ENCODE results near the gene ZMYM2. TPM values are rescaled to one million over a fixed set of nuclear protein-coding genes. Genes with fewer than 3 reads are reported as not detected.

The ZMYM2 gene
- total and polyA plus RNA-seq, 8 donors = 10.8 to 182 (median 75.3) TPM

- DNase-seq = peak in 1 of 2 donors; percentile 44
- TF ChIP-seq, protein P1, sequence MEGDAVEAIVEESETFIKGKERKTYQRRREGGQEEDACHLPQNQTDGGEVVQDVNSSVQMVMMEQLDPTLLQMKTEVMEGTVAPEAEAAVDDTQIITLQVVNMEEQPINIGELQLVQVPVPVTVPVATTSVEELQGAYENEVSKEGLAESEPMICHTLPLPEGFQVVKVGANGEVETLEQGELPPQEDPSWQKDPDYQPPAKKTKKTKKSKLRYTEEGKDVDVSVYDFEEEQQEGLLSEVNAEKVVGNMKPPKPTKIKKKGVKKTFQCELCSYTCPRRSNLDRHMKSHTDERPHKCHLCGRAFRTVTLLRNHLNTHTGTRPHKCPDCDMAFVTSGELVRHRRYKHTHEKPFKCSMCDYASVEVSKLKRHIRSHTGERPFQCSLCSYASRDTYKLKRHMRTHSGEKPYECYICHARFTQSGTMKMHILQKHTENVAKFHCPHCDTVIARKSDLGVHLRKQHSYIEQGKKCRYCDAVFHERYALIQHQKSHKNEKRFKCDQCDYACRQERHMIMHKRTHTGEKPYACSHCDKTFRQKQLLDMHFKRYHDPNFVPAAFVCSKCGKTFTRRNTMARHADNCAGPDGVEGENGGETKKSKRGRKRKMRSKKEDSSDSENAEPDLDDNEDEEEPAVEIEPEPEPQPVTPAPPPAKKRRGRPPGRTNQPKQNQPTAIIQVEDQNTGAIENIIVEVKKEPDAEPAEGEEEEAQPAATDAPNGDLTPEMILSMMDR (IDR thresholded peaks at IDR 0.05) = peak in 3 of 7 experiments; percentile 17 to 38 (median 24)
- TF ChIP-seq EP300 (IDR thresholded peaks at IDR 0.05) = no peak
- Histone ChIP-seq H3K9me3 (no peaks in the 10 kb centered on the region), H3K27me3 (no peaks in the 10 kb centered on the region), H3K4me3 (no peak overlapping the region), H3K27ac (no peak overlapping the region), H3K36me3 (peaks cover 0 to 44% (median 30%) of the 10 kb centered on the region in 4 donors), H3K4me1 (peaks cover 2 to 50% (median 16%) of the 10 kb centered on the region in 4 donors)
- WGBS, 5 donors = 51 to 62% (median 58%) methylated on average over 5 of the region's 5 CpGs
- intact Hi-C loops (cut with DNase I; ENCODE audit: low total_unique reads) = no loop called here
These were observed 26.1 kb downstream of the ZMYM2 start for GRCh38 chr13:19984430-19985218.

- H3K4me3 ChIP-seq = no peak overlapping the region
- H3K27ac ChIP-seq = no peak overlapping the region
- TF ChIP-seq POLR2AphosphoS5 (IDR thresholded peaks at IDR 0.05) = no peak
- TF ChIP-seq, protein P1 (IDR thresholded peaks at IDR 0.05) = no peak
- no peak for TF ChIP-seq EP300 (IDR thresholded peaks at IDR 0.05)
- TF ChIP-seq POLR2A (IDR thresholded peaks at IDR 0.05) = no peak
- WGBS, 5 donors = 41 to 66% (median 50%) methylated on average over 2 of the region's 2 CpGs
- peaks cover 4 to 56% (median 20%) of the 10 kb centered on the region in 4 donors for H3K4me1 ChIP-seq
- H3K9me3 ChIP-seq = no peaks in the 10 kb centered on the region
- H3K27me3 ChIP-seq = no peaks in the 10 kb centered on the region
- no peak for DNase-seq
- intact Hi-C loops (cut with DNase I; ENCODE audit: low total_unique reads) = no loop called here
- peaks cover 0 to 43% (median 29%) of the 10 kb centered on the region in 4 donors for H3K36me3 ChIP-seq
These were observed 26.7 kb downstream of the ZMYM2 start for GRCh38 chr13:19985219-19985556.

- no peak for DNase-seq
- H3K4me3 ChIP-seq = no peak overlapping the region
- intact Hi-C loops (cut with DNase I; ENCODE audit: low total_unique reads) = no loop called here
- TF ChIP-seq, protein P1 (IDR thresholded peaks at IDR 0.05) = no peak
- TF ChIP-seq EP300 (IDR thresholded peaks at IDR 0.05) (no peak), POLR2AphosphoS5 (IDR thresholded peaks at IDR 0.05) (no peak), POLR2A (IDR thresholded peaks at IDR 0.05) (no peak)
- 86 to 97% (median 90%) methylated on average over 2 of the region's 2 CpGs for WGBS, 5 donors
- no peak overlapping the region for H3K27ac ChIP-seq
- peaks cover 22 to 69% (median 61%) of the 10 kb centered on the region in 4 donors for H3K36me3 ChIP-seq
- H3K4me1 ChIP-seq = peaks cover 0 to 40% (median 17%) of the 10 kb centered on the region in 4 donors
- H3K27me3 ChIP-seq = no peaks in the 10 kb centered on the region
- H3K9me3 ChIP-seq = no peaks in the 10 kb centered on the region
These were observed 33.0 kb downstream of the ZMYM2 start for GRCh38 chr13:19991531-19991930.

GRCh38 chr13:19993024-19993423 lies 34.5 kb downstream of the ZMYM2 start:
- 85 to 95% (median 92%) methylated on average over 4 of the region's 4 CpGs for WGBS, 5 donors
- Histone ChIP-seq H3K9me3 (no peaks in the 10 kb centered on the region), H3K27me3 (no peaks in the 10 kb centered on the region), H3K27ac (no peak overlapping the region), H3K36me3 (peaks cover 22 to 69% (median 57%) of the 10 kb centered on the region in 4 donors), H3K4me3 (no peak overlapping the region), H3K4me1 (peaks cover 0 to 43% (median 22%) of the 10 kb centered on the region in 4 donors)
- intact Hi-C loops (cut with DNase I; ENCODE audit: low total_unique reads) = no loop called here
- TF ChIP-seq, protein P1 (IDR thresholded peaks at IDR 0.05) = no peak
- TF ChIP-seq POLR2A (IDR thresholded peaks at IDR 0.05) (no peak), EP300 (IDR thresholded peaks at IDR 0.05) (no peak), POLR2AphosphoS5 (IDR thresholded peaks at IDR 0.05) (no peak)
- DNase-seq = no peak

Data from stomach (tissue), 9 donors.